HG03108 (cell line): ENCODE data around the gene HEXD.
A peak's percentile ranks its signal among the peaks of the same experiment; 100 is the strongest.
"Not testable (repeated sequence)": the region's sequence is repeated elsewhere in the genome, so short reads cannot be mapped to it uniquely, and the experiment has no call there.

Experiments
- ATAC-seq: cut with Tn5 transposase; IDR thresholded peaks from one replicate; pipeline ENCODE4 v1.9.1; 2021; ENCODE audit warnings: moderate library complexity; ENCODE audit not compliant: unreplicated experiment

Gene HEXD

GRCh38 chr17:82439829-82440365, 21.8 kb downstream of the HEXD start:
- ATAC-seq: no peak

DNA sequence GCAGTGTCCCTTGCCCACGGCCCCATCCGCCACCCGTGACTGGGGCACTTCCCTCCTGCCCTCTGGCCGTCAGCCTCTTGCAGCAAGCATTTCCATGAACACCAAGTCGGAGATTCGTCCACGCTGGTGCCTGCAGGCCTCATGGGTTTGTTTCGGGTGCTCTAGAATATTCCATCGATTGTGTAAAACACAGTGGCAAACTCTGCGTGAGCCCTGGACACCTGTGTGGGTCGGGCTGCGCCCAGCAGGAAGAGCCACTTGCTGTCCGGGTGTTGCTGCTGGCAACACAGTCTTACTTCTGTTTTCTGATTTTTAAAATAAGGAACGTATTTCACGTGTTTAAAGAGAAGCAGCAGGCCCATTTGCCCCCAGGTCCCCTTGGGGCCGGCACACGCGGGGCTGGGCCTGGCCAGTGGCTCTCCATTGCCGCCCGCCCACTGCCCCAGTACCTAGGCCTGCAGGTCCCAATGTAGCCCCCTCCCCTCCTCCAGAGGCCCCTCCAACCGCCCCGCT, 22.4 kb downstream of the HEXD start:
- ATAC-seq: no peak

- no peak for ATAC-seq
Measured at GRCh38 chr17:82440991-82441627, 23.0 kb downstream of the HEXD start.

GRCh38 chr17:82441691-82442487, 23.7 kb downstream of the HEXD start:
- ATAC-seq: no peak

DNA sequence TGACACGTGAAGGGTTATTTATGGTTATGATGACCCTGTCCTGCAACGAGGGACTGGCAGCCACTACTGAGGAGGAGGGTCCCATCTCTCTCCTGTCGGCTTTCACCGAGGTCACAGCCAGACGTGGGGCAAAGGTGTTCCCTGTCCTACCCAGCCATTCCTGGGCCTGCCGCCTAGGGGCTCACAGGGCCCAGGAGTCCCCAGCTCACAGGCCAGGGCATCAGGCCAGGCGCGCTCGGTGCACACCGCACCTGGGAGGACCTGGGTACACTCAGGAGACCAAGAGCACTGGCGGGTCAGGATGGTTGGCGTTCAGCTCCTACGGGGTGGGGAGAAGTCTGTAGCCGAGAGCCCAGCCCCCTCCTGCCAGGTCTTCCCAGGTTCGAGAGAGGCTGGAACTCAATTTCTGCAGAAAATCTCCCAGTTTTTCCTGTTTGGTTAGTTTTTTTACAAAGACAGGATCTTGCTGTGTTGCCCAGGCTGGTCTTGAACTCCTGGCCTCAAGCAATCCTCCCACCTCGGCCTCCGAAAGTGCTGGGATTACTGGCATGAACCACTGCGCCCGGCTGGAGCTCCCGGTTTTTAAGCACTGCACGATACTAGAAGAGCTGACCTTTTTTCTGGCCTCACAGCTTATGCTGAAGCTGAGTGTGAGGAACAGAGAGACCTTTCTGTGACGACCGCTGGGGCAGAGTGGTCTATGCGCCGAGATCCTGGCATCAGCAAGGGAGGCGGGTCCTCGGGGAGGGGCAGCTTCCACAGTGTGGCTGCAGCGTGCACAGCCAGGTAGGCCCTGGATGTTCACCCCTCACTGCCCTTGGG, 24.7 kb downstream of the HEXD start:
- no peak for ATAC-seq

GRCh38 chr17:82443465-82444283, 25.5 kb downstream of the HEXD start:
- ATAC-seq: no peak

GRCh38 chr17:82444284-82444893, 26.2 kb downstream of the HEXD start:
- ATAC-seq: no peak

- ATAC-seq: no peak
Measured at GRCh38 chr17:82444941-82445521, 26.9 kb downstream of the HEXD start.

- no peak for ATAC-seq
Measured at GRCh38 chr17:82445542-82445941, 27.4 kb downstream of the HEXD start.

DNA sequence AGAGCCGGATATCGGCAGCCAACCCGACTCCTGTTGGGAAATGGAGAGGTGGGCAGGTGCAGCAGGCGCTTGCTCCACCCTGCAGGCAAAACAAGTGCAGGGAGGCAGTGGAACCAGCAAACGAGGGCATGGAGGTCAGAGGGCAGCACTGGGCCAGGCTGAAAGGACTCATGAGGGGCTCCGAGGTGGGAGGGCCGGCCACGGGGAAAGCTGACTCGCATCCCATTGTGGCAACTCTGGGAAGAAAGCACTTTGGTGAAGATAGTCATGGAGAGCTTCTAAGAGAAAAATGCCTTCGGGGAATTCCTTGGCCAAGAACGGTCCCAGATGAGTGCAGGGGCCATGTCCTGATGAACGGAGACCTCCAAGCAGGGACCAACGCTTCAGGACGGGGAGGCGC, 28.0 kb downstream of the HEXD start:
- no peak for ATAC-seq

DNA sequence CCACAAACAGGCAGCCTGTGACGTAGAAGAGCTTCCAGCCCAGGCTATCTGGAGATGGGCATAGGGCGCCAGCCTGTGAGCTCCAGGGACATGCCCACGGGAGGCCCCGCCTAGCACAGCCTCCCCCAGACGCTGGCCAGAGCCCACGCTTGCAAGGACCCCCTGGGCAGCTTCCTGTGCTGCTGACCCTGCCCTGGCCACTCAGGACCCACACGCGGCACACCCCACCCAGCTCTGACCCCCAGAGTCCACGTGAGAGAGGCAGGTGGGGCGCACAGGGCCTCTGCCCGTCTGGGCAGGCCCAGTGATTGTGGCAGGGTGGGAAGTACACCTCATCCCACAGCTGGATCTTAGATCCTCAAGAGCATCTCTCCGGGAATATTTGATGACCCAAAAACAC, 28.5 kb downstream of the HEXD start:
- ATAC-seq: no peak

- no peak for ATAC-seq
Measured at GRCh38 chr17:82447876-82448275, 29.7 kb downstream of the HEXD start.

- ATAC-seq: peak; percentile 57
Measured at GRCh38 chr17:82449131-82449882, 31.2 kb downstream of the HEXD start.

DNA sequence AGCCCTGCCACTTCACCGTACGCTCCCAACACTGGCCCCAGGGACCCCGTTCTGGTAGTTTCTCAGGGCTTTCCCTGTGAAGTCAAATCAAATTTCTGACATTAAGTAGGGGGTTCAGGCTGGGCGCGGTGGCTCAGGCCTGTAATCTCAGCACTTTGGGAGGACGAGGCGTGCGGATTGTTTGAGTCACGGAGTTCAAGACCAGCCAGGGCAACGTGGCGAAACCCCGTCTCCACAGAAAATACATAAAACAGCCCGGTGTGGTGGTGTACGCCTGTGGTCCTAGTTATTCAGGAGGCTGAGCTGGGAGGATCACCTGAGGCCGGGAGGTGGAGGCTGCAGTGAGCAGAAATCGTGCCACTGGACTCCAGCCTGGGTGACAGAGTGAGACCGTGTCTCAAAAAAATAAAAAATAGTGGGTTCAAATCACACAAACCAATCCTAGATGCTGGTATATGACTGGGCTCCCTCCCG, 31.8 kb downstream of the HEXD start:
- no peak for ATAC-seq

- peak; percentile 44 for ATAC-seq
Measured at GRCh38 chr17:82450357-82451106, 32.4 kb downstream of the HEXD start, which contains the start of gene CYBC1. Gene CYBC1, minus strand, starts transcription at chr17:82450752. Its CDS starts 1,498 bp downstream, at chr17:82449254.

DNA sequence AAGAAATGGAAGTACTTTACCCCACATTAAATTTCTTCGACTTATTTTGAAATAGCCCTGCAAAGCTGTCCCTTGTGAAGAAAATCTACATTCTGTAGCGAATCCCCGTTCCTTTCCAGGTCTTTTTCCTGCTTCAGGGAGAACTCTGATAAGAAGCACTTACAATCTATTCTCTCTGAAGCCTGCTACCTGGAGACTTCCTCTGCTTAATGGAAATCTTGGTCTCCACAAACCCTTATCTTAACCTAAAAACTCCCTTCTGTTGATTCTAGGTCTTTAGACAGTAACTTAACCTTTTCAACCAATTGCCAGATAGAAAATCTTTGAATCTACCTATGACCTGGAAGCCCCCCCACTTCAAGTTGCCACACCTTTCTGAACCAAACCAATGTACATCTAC, 34.0 kb downstream of the HEXD start:
- ATAC-seq: no peak

DNA sequence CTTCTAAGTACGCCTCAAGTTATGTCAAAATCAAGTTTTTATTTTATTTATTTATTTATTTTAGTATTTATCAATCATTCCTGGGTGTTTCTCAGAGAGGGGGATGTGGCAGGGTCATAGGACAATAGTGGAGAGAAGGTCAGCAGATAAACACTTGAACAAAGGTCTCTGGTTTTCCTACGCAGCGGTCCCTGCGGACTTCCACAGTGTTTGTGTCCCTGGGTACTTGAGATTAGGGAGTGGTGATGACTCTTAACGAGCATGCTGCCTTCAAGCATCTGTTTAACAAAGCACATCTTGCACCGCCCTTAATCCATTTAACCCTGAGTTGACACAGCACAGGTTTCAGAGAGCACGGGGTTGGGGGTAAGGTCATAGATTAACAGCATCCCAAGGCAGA, 35.0 kb downstream of the HEXD start:
- ATAC-seq: not testable (repeated sequence)

GRCh38 chr17:82453706-82454105, 35.6 kb downstream of the HEXD start:
- ATAC-seq: not testable (repeated sequence)
